Endodermal cell (in vitro differentiated cells): ENCODE data around the gene EAPP. TPM values are rescaled to one million over a fixed set of nuclear protein-coding genes. Genes with fewer than 3 reads are reported as not detected.

Source experiments
- DNase-seq: peaks from one replicate; pipeline ENCODE4 v3.0.0-alpha.2; 2017
- H3K27ac ChIP-seq: 2 replicates; pipeline ENCODE4 v1.5.1; 2013; ENCODE audit warnings: mild to moderate bottlenecking, low read depth, low read length, moderate library complexity
- H3K27me3 ChIP-seq: 2 replicates; pipeline ENCODE4 v1.6.1; 2013; ENCODE audit warnings: mild to moderate bottlenecking, low read length, moderate library complexity; ENCODE audit not compliant: insufficient read depth, control insufficient read depth, poor library complexity, severe bottlenecking
- H3K36me3 ChIP-seq: 2 replicates; pipeline ENCODE4 v1.7.0; 2013; ENCODE audit warnings: mild to moderate bottlenecking, low read length, moderate library complexity; ENCODE audit not compliant: control insufficient read depth, insufficient read depth
- H3K4me1 ChIP-seq: one replicate; pipeline ENCODE4 v1.7.0; 2013; ENCODE audit warnings: low read length; ENCODE audit not compliant: control insufficient read depth, insufficient read depth
- H3K4me3 ChIP-seq: 2 replicates; pipeline ENCODE4 v1.5.1; 2013; ENCODE audit warnings: mild to moderate bottlenecking, low read length, moderate library complexity
- H3K9ac ChIP-seq: 2 replicates; pipeline ENCODE4 v1.6.1; 2013; ENCODE audit warnings: mild to moderate bottlenecking, low read length, moderate library complexity; ENCODE audit not compliant: poor library complexity, severe bottlenecking; ENCODE audit errors: extremely low read depth
- H3K9me3 ChIP-seq: 2 replicates; pipeline ENCODE4 v1.6.1; 2013; ENCODE audit warnings: mild to moderate bottlenecking, low read length, moderate library complexity; ENCODE audit not compliant: control insufficient read depth
- H3K27ac Mint-ChIP-seq: 2 replicates; pipeline ENCODE4 v1.8.0; 2020; ENCODE audit warnings: mixed read lengths
- H3K27me3 Mint-ChIP-seq: 2 replicates; pipeline ENCODE4 v1.8.0; 2021; ENCODE audit warnings: mild to moderate bottlenecking, mixed read lengths; ENCODE audit not compliant: insufficient read depth
- H3K36me3 Mint-ChIP-seq: 2 replicates; pipeline ENCODE4 v1.8.0; 2020; ENCODE audit warnings: low read depth, mixed read lengths
- H3K4me1 Mint-ChIP-seq: 2 replicates; pipeline ENCODE4 v1.8.0; 2020; ENCODE audit warnings: mixed read lengths
- H3K4me3 Mint-ChIP-seq: 2 replicates; pipeline ENCODE4 v1.8.0; 2020; ENCODE audit warnings: mild to moderate bottlenecking, moderate library complexity, mixed read lengths
- H3K9me3 Mint-ChIP-seq: 2 replicates; pipeline ENCODE4 v1.8.0; 2020; ENCODE audit warnings: mild to moderate bottlenecking, mixed read lengths
- WGBS, 2 experiments: methylation state at CpG; one replicate each; pipeline versions ENCODE4 v1.1.5 to v1.1.7; 2013; ENCODE audit warnings: missing lambda C conversion rate in 2 of 2, mixed read lengths in 1 of 2; ENCODE audit not compliant: insufficient coverage in 1 of 2, insufficient read length in 1 of 2; 5-methylcytosine and 5-hydroxymethylcytosine counted together
- total RNA-seq, 2 donors: library from RNA; stranded (reverse); fragmentation: NEBNext Ultra II Directional in 1 of 2; extraction: Animal tissue kit (Norgen Biotek cat#: 25700) in 1 of 2; gene quantifications; 2 replicates in 1 of 2; 3 replicates in 1 of 2; pipeline ENCODE4 v1.2.1, GENCODE V29; 2021
- TF ChIP-seq, protein P1 (sequence below): fragments of 200-600 bp; sonication (generic); conservative IDR thresholded peaks from 2 replicates; pipeline ENCODE4 v1.5.0; 2021; ENCODE audit warnings: antibody characterized with exemption, mild to moderate bottlenecking

The EAPP gene
- total RNA-seq, 2 donors from 2014 or later: 34.7 to 38.6 TPM

DNA sequence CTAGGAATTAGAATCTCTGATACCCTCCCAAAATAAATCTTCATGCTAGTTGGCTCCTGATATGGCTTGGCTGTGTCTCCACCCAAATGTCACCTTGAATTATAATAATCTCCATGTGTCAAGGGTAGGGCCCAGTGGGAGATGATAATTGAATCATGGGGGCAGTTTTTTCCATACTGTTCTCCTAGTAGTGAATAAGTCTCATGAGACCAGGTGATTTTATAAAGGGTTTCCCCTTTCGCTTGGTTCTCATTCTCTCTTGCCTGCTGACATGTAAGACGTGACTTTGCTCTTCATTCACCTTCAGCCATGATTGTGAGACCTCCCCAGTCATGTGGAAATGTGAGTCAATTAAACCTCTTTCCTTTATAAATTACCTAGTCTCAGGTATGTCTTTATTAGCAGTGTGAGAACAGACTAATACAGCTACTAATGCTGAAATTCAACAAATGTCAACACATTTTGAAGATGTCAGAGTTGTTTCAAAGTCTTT is 65.3 kb downstream of the EAPP start:
- Histone ChIP-seq H3K36me3 (no peaks in the 10 kb centered on the region), H3K27me3 (no peaks in the 10 kb centered on the region), H3K4me3 (no peak overlapping the region), H3K4me1 (no peaks in the 10 kb centered on the region), H3K27ac (no peak overlapping the region), H3K9ac (no peak overlapping the region), H3K9me3 (no peaks in the 10 kb centered on the region)
- Mint-ChIP-seq H3K4me3 (no peak overlapping the region), H3K36me3 (peaks cover 2% of the 10 kb centered on the region), H3K27me3 (peaks cover 3% of the 10 kb centered on the region), H3K4me1 (peaks cover 8% of the 10 kb centered on the region), H3K27ac (no peak overlapping the region), H3K9me3 (peaks cover 18% of the 10 kb centered on the region)
- TF ChIP-seq, protein P1, sequence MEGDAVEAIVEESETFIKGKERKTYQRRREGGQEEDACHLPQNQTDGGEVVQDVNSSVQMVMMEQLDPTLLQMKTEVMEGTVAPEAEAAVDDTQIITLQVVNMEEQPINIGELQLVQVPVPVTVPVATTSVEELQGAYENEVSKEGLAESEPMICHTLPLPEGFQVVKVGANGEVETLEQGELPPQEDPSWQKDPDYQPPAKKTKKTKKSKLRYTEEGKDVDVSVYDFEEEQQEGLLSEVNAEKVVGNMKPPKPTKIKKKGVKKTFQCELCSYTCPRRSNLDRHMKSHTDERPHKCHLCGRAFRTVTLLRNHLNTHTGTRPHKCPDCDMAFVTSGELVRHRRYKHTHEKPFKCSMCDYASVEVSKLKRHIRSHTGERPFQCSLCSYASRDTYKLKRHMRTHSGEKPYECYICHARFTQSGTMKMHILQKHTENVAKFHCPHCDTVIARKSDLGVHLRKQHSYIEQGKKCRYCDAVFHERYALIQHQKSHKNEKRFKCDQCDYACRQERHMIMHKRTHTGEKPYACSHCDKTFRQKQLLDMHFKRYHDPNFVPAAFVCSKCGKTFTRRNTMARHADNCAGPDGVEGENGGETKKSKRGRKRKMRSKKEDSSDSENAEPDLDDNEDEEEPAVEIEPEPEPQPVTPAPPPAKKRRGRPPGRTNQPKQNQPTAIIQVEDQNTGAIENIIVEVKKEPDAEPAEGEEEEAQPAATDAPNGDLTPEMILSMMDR: no peak
- no peak for DNase-seq
- 78 to 82% methylated on average over 2 of the region's 2 CpGs for WGBS, 2 experiments

DNA sequence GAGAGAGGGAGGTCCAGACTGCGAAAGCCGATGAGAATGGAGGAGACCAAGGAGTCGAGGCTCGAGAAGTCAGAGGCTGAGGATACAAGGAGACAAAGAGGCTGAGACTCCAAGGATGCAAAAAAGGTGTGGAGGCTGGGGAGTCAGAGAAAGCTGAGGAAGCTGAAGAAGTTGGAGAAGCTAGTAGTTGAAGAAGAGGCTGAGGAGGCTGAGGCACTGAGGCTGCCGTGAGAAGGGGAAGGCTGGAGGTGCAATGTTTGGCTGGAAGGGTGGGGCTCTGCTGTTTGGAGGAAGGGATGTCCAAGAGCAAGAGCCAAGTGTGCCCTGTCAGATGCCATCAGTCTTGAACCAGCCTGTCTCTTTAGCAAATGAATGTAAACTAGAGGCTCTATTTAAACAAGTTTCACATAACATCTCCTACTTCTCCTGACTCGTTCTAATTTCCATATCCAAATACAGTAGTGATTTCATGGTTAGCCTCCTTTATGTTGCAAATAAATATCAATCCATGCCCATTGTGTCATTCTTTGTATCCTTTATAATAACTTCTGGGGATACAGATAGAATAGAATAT is 66.7 kb downstream of the EAPP start:
- Mint-ChIP-seq H3K4me1 (peaks cover 17% of the 10 kb centered on the region), H3K36me3 (peaks cover 2% of the 10 kb centered on the region), H3K9me3 (peaks cover 18% of the 10 kb centered on the region), H3K27ac (no peak overlapping the region), H3K27me3 (peaks cover 3% of the 10 kb centered on the region), H3K4me3 (no peak overlapping the region)
- no peaks in the 10 kb centered on the region for H3K4me1 ChIP-seq
- no peak overlapping the region for H3K27ac ChIP-seq
- H3K36me3 ChIP-seq: no peaks in the 10 kb centered on the region
- no peaks in the 10 kb centered on the region for H3K27me3 ChIP-seq
- no peaks in the 10 kb centered on the region for H3K9me3 ChIP-seq
- 84 to 100% methylated on average over 4 to 6 of the region's 6 CpGs for WGBS, 2 experiments
- no peak overlapping the region for H3K4me3 ChIP-seq
- no peak for DNase-seq
- H3K9ac ChIP-seq: no peak overlapping the region
- TF ChIP-seq, protein P1: no peak

DNA sequence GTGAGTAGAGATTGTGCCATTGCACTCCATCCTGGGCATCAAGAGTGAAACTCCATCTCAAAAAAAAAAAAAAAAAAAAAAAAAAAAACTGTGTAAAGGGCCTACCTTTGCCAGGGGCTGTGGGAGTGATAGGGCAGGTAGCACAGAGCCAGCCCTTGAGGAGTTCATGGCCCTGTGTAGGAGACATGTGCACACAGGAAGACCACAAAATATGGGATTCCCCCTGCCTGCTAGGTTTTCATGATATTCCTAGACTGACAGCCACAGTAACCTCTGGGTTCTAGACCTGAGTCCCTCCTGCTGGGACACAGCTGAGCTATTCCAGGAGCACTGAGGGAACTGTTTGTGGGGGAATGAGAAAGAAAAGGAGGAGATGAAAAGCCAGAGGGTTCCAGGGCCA is 69.2 kb downstream of the EAPP start:
- no peaks in the 10 kb centered on the region for H3K9me3 ChIP-seq
- Mint-ChIP-seq H3K4me3 (no peak overlapping the region), H3K36me3 (no peaks in the 10 kb centered on the region), H3K9me3 (peaks cover 3% of the 10 kb centered on the region), H3K27me3 (peaks cover 3% of the 10 kb centered on the region), H3K4me1 (peaks cover 14% of the 10 kb centered on the region), H3K27ac (no peak overlapping the region)
- H3K27ac ChIP-seq: no peak overlapping the region
- H3K4me1 ChIP-seq: no peaks in the 10 kb centered on the region
- no peak for DNase-seq
- H3K27me3 ChIP-seq: no peaks in the 10 kb centered on the region
- H3K9ac ChIP-seq: no peak overlapping the region
- TF ChIP-seq, protein P1: no peak
- no peaks in the 10 kb centered on the region for H3K36me3 ChIP-seq
- H3K4me3 ChIP-seq: no peak overlapping the region
